Hematopoietic multipotent progenitor cell treated with erythropoietin and hydrocortisone succinate and interleukin-3 and kit ligand, for 4 days (in vitro differentiated cells): ENCODE data around the gene SIRT7.
"Not testable (repeated sequence)": the region's sequence is repeated elsewhere in the genome, so short reads cannot be mapped to it uniquely, and the experiment has no call there.

ENCODE experiments used
- DNase-seq: peaks from one replicate; pipeline ENCODE4 v3.0.0-alpha.2; 2015

The SIRT7 gene

GRCh38 chr17:81918832-81919545 is 1.0 kb upstream of the SIRT7 start:
- peak; percentile 64 for DNase-seq

GRCh38 chr17:81918333-81918669 is 325 bp upstream of the SIRT7 start:
- not testable (repeated sequence) for DNase-seq

GRCh38 chr17:81916234-81917001 is 1.6 kb downstream of the SIRT7 start:
- peak; percentile 56 for DNase-seq

GRCh38 chr17:81915331-81915730 is 2.6 kb downstream of the SIRT7 start:
- DNase-seq: no peak

GRCh38 chr17:81914103-81914850 is 3.7 kb downstream of the SIRT7 start:
- no peak for DNase-seq

- DNase-seq: no peak
Measured at GRCh38 chr17:81913394-81914102, 4.4 kb downstream of the SIRT7 start.

GRCh38 chr17:81912441-81913309 is 5.3 kb downstream of the SIRT7 start:
- DNase-seq: peak; percentile 30

GRCh38 chr17:81911969-81912368 is 6.0 kb downstream of the SIRT7 start:
- DNase-seq: no peak

- DNase-seq: peak; percentile 95
Measured at GRCh38 chr17:81911277-81911961, 6.6 kb downstream of the SIRT7 start, which contains the start of gene PCYT2. Gene PCYT2 (minus strand): TSS chr17:81911399. CDS start chr17:81911355, 44 bp downstream.

GRCh38 chr17:81910840-81911276 is 7.1 kb downstream of the SIRT7 start:
- no peak for DNase-seq

GRCh38 chr17:81909966-81910839 is 7.8 kb downstream of the SIRT7 start:
- DNase-seq: peak; percentile 53

GRCh38 chr17:81909231-81909630 is 8.7 kb downstream of the SIRT7 start:
- no peak for DNase-seq

GRCh38 chr17:81908793-81909192 is 9.2 kb downstream of the SIRT7 start:
- no peak for DNase-seq

- DNase-seq: no peak
Measured at GRCh38 chr17:81907219-81908145, 10.5 kb downstream of the SIRT7 start.

GRCh38 chr17:81906476-81907218 is 11.3 kb downstream of the SIRT7 start:
- no peak for DNase-seq

GRCh38 chr17:81905993-81906392 is 12.0 kb downstream of the SIRT7 start:
- no peak for DNase-seq

GRCh38 chr17:81905424-81905875 is 12.5 kb downstream of the SIRT7 start:
- no peak for DNase-seq
